Mesenchymal stem cell (in vitro differentiated cells and primary cell): ENCODE data around the gene WNT11.

ENCODE experiments used
- DNase-seq: peaks from one replicate; pipeline ENCODE4 v3.0.0-alpha.2; 2013
- H2AFZ ChIP-seq: one replicate; pipeline ENCODE4 v1.6.1; 2013; ENCODE audit warnings: low read depth, mild to moderate bottlenecking, control low read depth, inconsistent platforms, low read length, moderate library complexity
- H2AK5ac ChIP-seq: 2 replicates; pipeline ENCODE4 v1.6.1; 2013; ENCODE audit warnings: low read length, moderate library complexity, mild to moderate bottlenecking, inconsistent platforms; ENCODE audit not compliant: severe bottlenecking
- H2BK120ac ChIP-seq: one replicate; pipeline ENCODE4 v1.6.1; 2013; ENCODE audit warnings: low read depth, mild to moderate bottlenecking, inconsistent platforms, low read length, moderate library complexity
- H2BK12ac ChIP-seq, 2 experiments: one replicate each; pipeline ENCODE4 v1.6.1; 2013; ENCODE audit warnings: inconsistent platforms in 2 of 2, low read length in 2 of 2, mild to moderate bottlenecking in 2 of 2, moderate library complexity in 2 of 2, control low read depth in 1 of 2
- H2BK15ac ChIP-seq: one replicate; pipeline ENCODE4 v1.6.1; 2013; ENCODE audit warnings: mild to moderate bottlenecking, low read depth, inconsistent platforms; ENCODE audit not compliant: poor library complexity, severe bottlenecking
- H2BK5ac ChIP-seq: 2 replicates; pipeline ENCODE4 v1.6.1; 2013; ENCODE audit warnings: low read depth, mild to moderate bottlenecking, low read length, control low read depth, inconsistent platforms; ENCODE audit not compliant: poor library complexity, severe bottlenecking
- H3K14ac ChIP-seq, 2 experiments: one replicate each; pipeline ENCODE4 v1.6.1; 2013; ENCODE audit warnings: inconsistent platforms in 2 of 2, low read length in 2 of 2, control low read depth in 1 of 2, mild to moderate bottlenecking in 1 of 2, moderate library complexity in 1 of 2
- H3K18ac ChIP-seq, 2 experiments: one replicate each; pipeline ENCODE4 v1.6.1; 2013; ENCODE audit warnings: inconsistent platforms in 2 of 2, low read length in 2 of 2, control low read depth in 1 of 2, low read depth in 1 of 2, mild to moderate bottlenecking in 1 of 2
- H3K23ac ChIP-seq, 2 experiments: one replicate each; pipeline ENCODE4 v1.6.1; 2013; ENCODE audit warnings: inconsistent platforms in 2 of 2, low read length in 2 of 2, mild to moderate bottlenecking in 2 of 2, moderate library complexity in 2 of 2, control low read depth in 1 of 2
- H3K27ac ChIP-seq: 2 replicates; pipeline ENCODE4 v1.5.1; 2013; ENCODE audit warnings: mild to moderate bottlenecking, moderate library complexity, low read length, control low read depth, inconsistent platforms; ENCODE audit not compliant: poor library complexity, severe bottlenecking
- H3K27me3 ChIP-seq, 2 experiments: 2 replicates each; pipeline versions ENCODE4 v1.6.1 to v1.7.0; 2013; ENCODE audit warnings: low read length in 2 of 2, mild to moderate bottlenecking in 2 of 2, moderate library complexity in 2 of 2, control low read depth in 1 of 2, inconsistent platforms in 1 of 2; ENCODE audit not compliant: control insufficient read depth in 1 of 2, insufficient read depth in 1 of 2
- H3K36me3 ChIP-seq, 2 experiments: 2 replicates each; pipeline versions ENCODE4 v1.6.1 to v1.7.0; 2013; ENCODE audit warnings: low read length in 2 of 2, control low read depth in 1 of 2, inconsistent platforms in 1 of 2, low read depth in 1 of 2, mild to moderate bottlenecking in 1 of 2; ENCODE audit not compliant: insufficient read depth in 2 of 2, control insufficient read depth in 1 of 2
- H3K4ac ChIP-seq, 2 experiments: one replicate each; pipeline ENCODE4 v1.6.1; 2013; ENCODE audit warnings: inconsistent platforms in 2 of 2, low read length in 2 of 2, mild to moderate bottlenecking in 2 of 2, moderate library complexity in 2 of 2, control low read depth in 1 of 2, low read depth in 1 of 2
- H3K4me1 ChIP-seq: 2 replicates; pipeline ENCODE4 v1.6.1; 2013; ENCODE audit warnings: low read depth, low read length, control low read depth; ENCODE audit not compliant: control insufficient read depth, insufficient read depth
- H3K4me2 ChIP-seq: 2 replicates; pipeline ENCODE4 v1.6.1; 2013; ENCODE audit warnings: low read length, mild to moderate bottlenecking, inconsistent platforms; ENCODE audit not compliant: poor library complexity, severe bottlenecking
- H3K4me3 ChIP-seq, 2 experiments: 2 replicates each; pipeline versions ENCODE4 v1.5.1 to v1.7.0; 2013; ENCODE audit warnings: low read length in 2 of 2, mild to moderate bottlenecking in 2 of 2, control low read depth in 1 of 2, low read depth in 1 of 2; ENCODE audit not compliant: insufficient read depth in 1 of 2
- H3K79me1 ChIP-seq: replicated peaks from 2 replicates; pipeline ENCODE4 v1.6.1; 2013; ENCODE audit warnings: mild to moderate bottlenecking, control low read depth, low read length, inconsistent platforms; ENCODE audit not compliant: poor library complexity, severe bottlenecking
- H3K9ac ChIP-seq: 2 replicates; pipeline ENCODE4 v1.7.0; 2013; ENCODE audit warnings: mild to moderate bottlenecking, low read length, moderate library complexity
- H3K9me3 ChIP-seq: 2 replicates; pipeline ENCODE4 v1.7.0; 2013; ENCODE audit warnings: mild to moderate bottlenecking, low read length; ENCODE audit not compliant: control insufficient read depth
- H4K8ac ChIP-seq: one replicate; pipeline ENCODE4 v1.6.1; 2013; ENCODE audit warnings: inconsistent platforms, mild to moderate bottlenecking, low read length, moderate library complexity
- H4K91ac ChIP-seq: one replicate; pipeline ENCODE4 v1.6.1; 2013; ENCODE audit warnings: mild to moderate bottlenecking, low read length, inconsistent platforms
- WGBS: methylation state at CpG from one replicate; pipeline ENCODE4 v1.1.7; 2013; ENCODE audit warnings: mixed read lengths; 5-methylcytosine and 5-hydroxymethylcytosine counted together

WNT11 gene

GRCh38 chr11:76143274-76143673 is 63.0 kb downstream of the WNT11 start:
- Histone ChIP-seq H3K23ac (no peak overlapping the region), H3K4me1 (peaks cover 2% of the 10 kb centered on the region), H3K14ac (no peak overlapping the region), H2AK5ac (no peak overlapping the region), H3K9ac (no peak overlapping the region), H3K4ac (no peak overlapping the region), H4K8ac (no peak overlapping the region), H3K9me3 (no peaks in the 10 kb centered on the region), H2AFZ (no peak overlapping the region), H3K36me3 (peaks cover 20 to 27% of the 10 kb centered on the region in 2 experiments), H4K91ac (no peak overlapping the region), H2BK15ac (no peak overlapping the region), H3K18ac (no peak overlapping the region), H3K27ac (no peak overlapping the region), H3K4me2 (no peak overlapping the region), H3K4me3 (no peak overlapping the region), H2BK5ac (no peak overlapping the region), H2BK12ac (no peak overlapping the region), H2BK120ac (no peak overlapping the region), H3K27me3 (no peaks in the 10 kb centered on the region), H3K79me1 (no peaks in the 10 kb centered on the region)
- WGBS, result 92% methylated on average over 11 of the region's 11 CpGs
- DNase-seq, result no peak

DNA sequence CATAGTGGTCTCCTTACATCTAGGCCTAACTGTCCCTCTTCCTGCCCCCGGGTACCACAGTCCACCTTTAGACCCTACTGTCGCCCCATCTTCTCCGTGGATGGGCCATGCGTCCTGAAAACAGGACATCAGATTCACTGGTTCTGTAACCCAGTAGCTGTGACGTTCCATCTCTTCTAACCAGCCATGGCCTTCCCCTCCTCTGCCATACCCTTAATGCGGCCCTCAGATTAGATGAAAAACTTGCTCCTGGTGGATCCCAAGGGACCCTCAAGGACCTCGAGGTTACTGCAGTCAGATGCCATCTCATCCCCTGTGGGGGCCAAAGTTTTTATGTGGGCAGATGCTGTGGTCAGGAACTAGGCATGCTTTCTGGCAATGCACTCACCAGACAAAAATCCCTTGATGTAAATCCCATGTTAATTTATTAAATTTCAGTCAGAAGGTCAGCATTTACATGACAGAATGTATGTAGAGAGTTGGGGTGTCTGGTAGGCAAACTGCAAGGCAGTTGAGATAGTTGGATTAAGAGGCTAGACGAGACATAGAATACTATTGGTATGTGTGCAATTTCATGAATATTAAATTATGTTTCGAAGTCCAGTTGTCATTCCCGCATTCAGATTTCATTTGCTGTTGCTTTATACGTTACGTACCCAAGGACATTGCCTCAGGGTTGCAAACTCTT is 64.3 kb downstream of the WNT11 start:
- Histone ChIP-seq H4K8ac (no peak overlapping the region), H3K36me3 (peaks cover 20 to 36% of the 10 kb centered on the region in 2 experiments), H3K14ac (no peak overlapping the region), H2AK5ac (no peak overlapping the region), H2BK120ac (no peak overlapping the region), H3K9me3 (no peaks in the 10 kb centered on the region), H2BK15ac (no peak overlapping the region), H3K23ac (no peak overlapping the region), H3K9ac (no peak overlapping the region), H3K27ac (no peak overlapping the region), H2AFZ (no peak overlapping the region), H3K27me3 (no peaks in the 10 kb centered on the region), H2BK12ac (no peak overlapping the region), H3K79me1 (no peaks in the 10 kb centered on the region), H2BK5ac (no peak overlapping the region), H3K18ac (no peak overlapping the region), H3K4me3 (no peak overlapping the region), H3K4me2 (no peak overlapping the region), H3K4me1 (peaks cover 2% of the 10 kb centered on the region), H3K4ac (no peak overlapping the region), H4K91ac (no peak overlapping the region)
- WGBS, result 96% methylated on average over 10 of the region's 12 CpGs
- no peak for DNase-seq

- no peak overlapping the region for H3K14ac ChIP-seq
- WGBS, result 98% methylated on average over 22 of the region's 22 CpGs
- no peak overlapping the region for H2AK5ac ChIP-seq
- no peak overlapping the region for H4K8ac ChIP-seq
- no peak for DNase-seq
- H2BK5ac ChIP-seq, result peak overlapping the region; percentile 59
- H3K4me1 ChIP-seq, result peaks cover 2% of the 10 kb centered on the region
- no peaks in the 10 kb centered on the region for H3K27me3 ChIP-seq
- H3K27ac ChIP-seq, result no peak overlapping the region
- H3K18ac ChIP-seq, result no peak overlapping the region
- H3K79me1 ChIP-seq, result no peaks in the 10 kb centered on the region
- no peak overlapping the region for H3K4me2 ChIP-seq
- H3K9ac ChIP-seq, result no peak overlapping the region
- H2BK15ac ChIP-seq, result no peak overlapping the region
- H3K36me3 ChIP-seq, result peaks cover 20 to 37% of the 10 kb centered on the region in 2 experiments
- H2BK120ac ChIP-seq, result no peak overlapping the region
- no peak overlapping the region for H2BK12ac ChIP-seq
- no peak overlapping the region for H4K91ac ChIP-seq
- no peak overlapping the region for H3K23ac ChIP-seq
- no peak overlapping the region for H2AFZ ChIP-seq
- no peak overlapping the region for H3K4ac ChIP-seq
- H3K4me3 ChIP-seq, result no peak overlapping the region
- no peaks in the 10 kb centered on the region for H3K9me3 ChIP-seq
These were observed 65.3 kb downstream of the WNT11 start for GRCh38 chr11:76140912-76141574.

GRCh38 chr11:76139314-76139713 is 67.0 kb downstream of the WNT11 start:
- H3K14ac ChIP-seq, result no peak overlapping the region
- H3K27ac ChIP-seq, result no peak overlapping the region
- no peak overlapping the region for H2BK5ac ChIP-seq
- no peak overlapping the region for H2BK12ac ChIP-seq
- H3K4me1 ChIP-seq, result peaks cover 2% of the 10 kb centered on the region
- no peak overlapping the region for H3K18ac ChIP-seq
- H2AK5ac ChIP-seq, result no peak overlapping the region
- no peak overlapping the region for H2BK120ac ChIP-seq
- H3K9me3 ChIP-seq, result no peaks in the 10 kb centered on the region
- no peak overlapping the region for H3K23ac ChIP-seq
- no peak overlapping the region for H3K4ac ChIP-seq
- no peak overlapping the region for H3K4me3 ChIP-seq
- H3K9ac ChIP-seq, result no peak overlapping the region
- H3K36me3 ChIP-seq, result peaks cover 20 to 37% of the 10 kb centered on the region in 2 experiments
- H2AFZ ChIP-seq, result no peak overlapping the region
- no peaks in the 10 kb centered on the region for H3K27me3 ChIP-seq
- H4K91ac ChIP-seq, result no peak overlapping the region
- H3K79me1 ChIP-seq, result no peaks in the 10 kb centered on the region
- no peak overlapping the region for H2BK15ac ChIP-seq
- DNase-seq, result no peak
- no peak overlapping the region for H4K8ac ChIP-seq
- no peak overlapping the region for H3K4me2 ChIP-seq
- 100% methylated on average over 1 of the region's 2 CpGs for WGBS
